Measurements from ENCODE around the gene GASK1A.

DNA sequence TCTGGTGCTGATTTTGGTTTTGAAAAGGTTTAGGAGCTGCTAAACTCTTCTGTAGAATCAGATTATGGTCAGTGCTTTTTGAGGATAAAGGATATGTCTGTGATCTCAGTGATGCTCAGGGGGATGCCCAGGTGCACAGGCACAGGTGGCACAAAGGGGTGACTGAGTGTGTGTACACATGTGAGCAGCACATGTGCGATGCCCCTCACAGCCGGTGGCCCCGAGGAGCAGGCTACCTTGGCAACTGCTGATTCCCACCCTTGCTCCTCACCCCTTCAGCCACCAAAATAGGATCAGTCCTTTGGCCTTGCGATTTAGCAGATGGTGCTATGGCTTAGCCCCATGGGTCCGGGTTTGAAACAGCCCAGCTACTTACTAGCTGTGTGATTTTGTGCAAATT lies 75.6 kb downstream of the GASK1A start:
- TF ChIP-seq, protein P1, sequence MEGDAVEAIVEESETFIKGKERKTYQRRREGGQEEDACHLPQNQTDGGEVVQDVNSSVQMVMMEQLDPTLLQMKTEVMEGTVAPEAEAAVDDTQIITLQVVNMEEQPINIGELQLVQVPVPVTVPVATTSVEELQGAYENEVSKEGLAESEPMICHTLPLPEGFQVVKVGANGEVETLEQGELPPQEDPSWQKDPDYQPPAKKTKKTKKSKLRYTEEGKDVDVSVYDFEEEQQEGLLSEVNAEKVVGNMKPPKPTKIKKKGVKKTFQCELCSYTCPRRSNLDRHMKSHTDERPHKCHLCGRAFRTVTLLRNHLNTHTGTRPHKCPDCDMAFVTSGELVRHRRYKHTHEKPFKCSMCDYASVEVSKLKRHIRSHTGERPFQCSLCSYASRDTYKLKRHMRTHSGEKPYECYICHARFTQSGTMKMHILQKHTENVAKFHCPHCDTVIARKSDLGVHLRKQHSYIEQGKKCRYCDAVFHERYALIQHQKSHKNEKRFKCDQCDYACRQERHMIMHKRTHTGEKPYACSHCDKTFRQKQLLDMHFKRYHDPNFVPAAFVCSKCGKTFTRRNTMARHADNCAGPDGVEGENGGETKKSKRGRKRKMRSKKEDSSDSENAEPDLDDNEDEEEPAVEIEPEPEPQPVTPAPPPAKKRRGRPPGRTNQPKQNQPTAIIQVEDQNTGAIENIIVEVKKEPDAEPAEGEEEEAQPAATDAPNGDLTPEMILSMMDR (IDR thresholded peaks at IDR 0.05; ENCODE audit: borderline replicate concordance, extremely low read depth, low read length, poor library complexity, severe bottlenecking), result no peak
- no peak for TF ChIP-seq EZH2 (IDR thresholded peaks at IDR 0.05; ENCODE audit: borderline replicate concordance, low read depth, low read length, severe bottlenecking)
